Heart left ventricle (tissue), 13 donors: Measurements from ENCODE around the gene ZNF740.

Source experiments
- POLR2A ChIP-seq, 2 donors: fragments of 450-650 bp; IDR thresholded peaks; one replicate each; pipeline ENCODE4 v1.6.1; 2017; ENCODE audit warnings: antibody characterized with exemption in 2 of 2, mild to moderate bottlenecking in 2 of 2, moderate library complexity in 2 of 2
- TF ChIP-seq, protein P1 (sequence below), 12 donors: fragments of 200-600 bp; sonication (generic) in 4 of 12; IDR thresholded peaks; one replicate each; pipeline versions ENCODE4 v1.5.0 to v1.8.0; 2018 to 2022; ENCODE audit warnings: antibody characterized with exemption in 12 of 12, mild to moderate bottlenecking in 5 of 12
- donor health status: ischemic (EF 13 %, LVEDD 7.1; RV severe dilation, severe dysfunction).
- donor health status: DM: no; HTN: yes; CAD: no.
- donor health status: DM: no; HTN: no; CAD: no.
- donor health status: ischemic (EF 25% LVEDD 6.9; RV normal size, moderate dysfunction).
- donor health status: ischemic (EF 25% LVEDD 5.7; RV mildly dilated, moderate dysfunction).
- donor health status: ischemic (EF 35%, LVEDD 5.7; RV mildly dilated, moderate dysfunction).
- donor health status: nonischemic (EF 11% LVEDD 7.7; RV severe dilation, severe dysfunction).
- donor health status: DM: yes; HTN: yes; CAD: no.
- donor health status: PGD.
- donor health status: ischemic (EF 29% LVEDD 5.4; RV normal size, mild dysfunction).
- donor health status: nonischemic (EF 23%, LVEDD 6.1; RV moderate dilation, normal function).

DNA sequence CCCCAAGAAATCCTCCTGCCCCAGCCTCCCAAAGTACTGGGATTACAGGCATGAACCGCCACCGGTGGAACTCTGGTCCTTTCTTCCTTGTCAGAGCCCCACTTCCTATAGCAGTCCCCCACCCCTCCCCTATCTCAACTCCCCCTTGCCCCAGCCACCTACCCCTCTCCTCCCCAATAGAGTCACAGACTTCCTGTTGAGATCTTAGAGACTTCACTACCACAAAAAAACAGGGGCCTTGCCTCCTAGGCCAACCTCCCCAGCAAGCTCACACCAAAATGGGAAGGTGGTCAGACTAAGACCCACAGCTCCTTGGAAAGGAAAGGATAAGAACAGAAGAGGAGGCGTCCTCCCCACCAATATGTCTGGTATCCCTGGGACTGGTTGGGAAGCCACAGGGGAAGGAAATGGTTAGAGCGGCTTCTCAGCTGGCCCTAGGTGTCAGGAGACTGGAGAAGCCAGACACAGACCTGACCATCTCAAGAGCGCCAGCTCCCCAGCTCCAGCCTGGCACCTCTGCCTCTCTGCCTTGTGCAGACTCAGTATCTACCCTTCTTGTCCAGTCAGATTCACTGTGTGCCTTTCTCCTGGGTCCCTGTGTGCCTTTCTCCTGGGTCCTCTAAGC lies 18.1 kb downstream of the ZNF740 start:
- no peak for TF ChIP-seq POLR2A (IDR thresholded peaks at IDR 0.05)
- TF ChIP-seq, protein P1, sequence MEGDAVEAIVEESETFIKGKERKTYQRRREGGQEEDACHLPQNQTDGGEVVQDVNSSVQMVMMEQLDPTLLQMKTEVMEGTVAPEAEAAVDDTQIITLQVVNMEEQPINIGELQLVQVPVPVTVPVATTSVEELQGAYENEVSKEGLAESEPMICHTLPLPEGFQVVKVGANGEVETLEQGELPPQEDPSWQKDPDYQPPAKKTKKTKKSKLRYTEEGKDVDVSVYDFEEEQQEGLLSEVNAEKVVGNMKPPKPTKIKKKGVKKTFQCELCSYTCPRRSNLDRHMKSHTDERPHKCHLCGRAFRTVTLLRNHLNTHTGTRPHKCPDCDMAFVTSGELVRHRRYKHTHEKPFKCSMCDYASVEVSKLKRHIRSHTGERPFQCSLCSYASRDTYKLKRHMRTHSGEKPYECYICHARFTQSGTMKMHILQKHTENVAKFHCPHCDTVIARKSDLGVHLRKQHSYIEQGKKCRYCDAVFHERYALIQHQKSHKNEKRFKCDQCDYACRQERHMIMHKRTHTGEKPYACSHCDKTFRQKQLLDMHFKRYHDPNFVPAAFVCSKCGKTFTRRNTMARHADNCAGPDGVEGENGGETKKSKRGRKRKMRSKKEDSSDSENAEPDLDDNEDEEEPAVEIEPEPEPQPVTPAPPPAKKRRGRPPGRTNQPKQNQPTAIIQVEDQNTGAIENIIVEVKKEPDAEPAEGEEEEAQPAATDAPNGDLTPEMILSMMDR (IDR thresholded peaks at IDR 0.05), result no peak
